ENCODE measurements around the gene ARID1B. TPM values are rescaled to one million over a fixed set of nuclear protein-coding genes. Genes with fewer than 3 reads are reported as not detected.
A peak's percentile ranks its signal among the peaks of the same experiment; 100 is the strongest.

Gene ARID1B
- total and polyA plus RNA-seq, 10 of the 15 experiments (the other 5 are each of a cell fraction or from before 2014, with no cell fraction given) = 24.7 to 133 (median 54.6) TPM

- ChIA-PET SMC1A (ENCODE audit: uncharacterized antibody, unreplicated experiment) (interaction anchor here (0.9 to 3.7 kb wide), 15 partner anchors 12 to 166 kb away, joined by 3 to 29 read pairs (median 5); no protein-coding TSS in a partner anchor), CTCF (interaction anchor here (1.5 to 2.7 kb wide), 4 partner anchors 22 to 167 kb away, joined by 3 to 10 read pairs (median 4); no protein-coding TSS in a partner anchor), RAD21 (ENCODE audit: unreplicated experiment) (interaction anchor here (0.7 to 2.7 kb wide), 5 partner anchors 25 to 166 kb away, joined by 3 to 15 read pairs (median 4); no protein-coding TSS in a partner anchor), POLR2A (interaction anchor here (1.5 kb wide), 1 partner anchor 163 kb away, joined by 3 read pairs; no protein-coding TSS in a partner anchor)
- H2AFZ ChIP-seq (ENCODE audit: control insufficient read depth, low read depth, low read length) = no peak overlapping the region
- H3K36me3 ChIP-seq (ENCODE audit: control insufficient read depth in 2 of 2, insufficient read depth in 2 of 2, low read length in 1 of 2) = peaks cover 3 to 5% of the 10 kb centered on the region in 2 experiments; a peak in 3 of 4 replicates
- H3K27me3 ChIP-seq (replicated peaks in 1 of 2; ENCODE audit: control insufficient read depth in 2 of 2, insufficient read depth in 2 of 2, low read length in 1 of 2) = no peaks in the 10 kb centered on the region
- H4K20me1 ChIP-seq (ENCODE audit: control insufficient read depth, insufficient read depth) = no peaks in the 10 kb centered on the region; the same call in 1 of the 2 replicates
- H3K4me3 ChIP-seq = no peak overlapping the region
- 90% methylated on average over 5 of the region's 5 CpGs for WGBS (ENCODE audit: insufficient coverage, insufficient replicate concordance, low lambda C conversion rate, missing lambda C conversion rate)
- H3K9me3 ChIP-seq (replicated peaks; ENCODE audit: control insufficient read depth, insufficient read depth, low read length) = no peaks in the 10 kb centered on the region
- in situ Hi-C loops (cut with MboI) = no loop called here
- no peak overlapping the region for H3K4me2 ChIP-seq (ENCODE audit: control insufficient read depth, insufficient read depth)
- no TSS peak for BruUV-seq (replicated peaks)
- peaks cover 55% of the 10 kb centered on the region for H3K4me1 ChIP-seq (ENCODE audit: control insufficient read depth, insufficient read depth, low read length)
- FAIRE-seq (no peak), DNase-seq (ENCODE audit: low read depth, low spot score) (no peak), ATAC-seq (no peak)
- peaks cover 100% of the 10 kb centered on the region for H3K79me2 ChIP-seq (ENCODE audit: control insufficient read depth, insufficient read depth, low read length)
- intact Hi-C loops (cut with micrococcal nuclease; ENCODE audit: unreplicated experiment) = loop anchor here (5.0 kb wide), 1 partner anchor 169 kb away; no protein-coding TSS in a partner anchor
- peak overlapping the region; percentile 1; the same call in 1 of the 2 replicates for H3K27ac ChIP-seq (ENCODE audit: control insufficient read depth, insufficient read depth)
- no peak overlapping the region for H3K9ac ChIP-seq (ENCODE audit: control insufficient read depth, insufficient read depth, low read length)
- TF ChIP-seq WRNIP1 (IDR thresholded peaks at IDR 0.05; ENCODE audit: borderline replicate concordance, low read depth, low read length) (0 out of 2 replicates have a peak, but pooled peaks have one; percentile 28), ZBTB11 (CRISPR knock-in tag; IDR thresholded peaks at IDR 0.05) (no peak)
Measured at GRCh38 chr6:156853733-156854132, 76.6 kb downstream of the ARID1B start.

Measured in GM12878 (cell line).